DOHH2 (cell line): Measurements from ENCODE around the gene C8G.

Experiments used
- EZH2phosphoT487 ChIP-seq: fragments of 200-600 bp; sonication (generic); IDR thresholded peaks from 2 replicates; pipeline ENCODE4 v1.6.1; 2017; ENCODE audit warnings: borderline replicate concordance, mild to moderate bottlenecking, antibody characterized with exemption, low read length, moderate library complexity, mixed read lengths
- TF ChIP-seq, protein P1 (sequence below): fragments of 200-600 bp; sonication (generic); IDR thresholded peaks from one replicate; pipeline ENCODE4 v1.5.1; 2014; ENCODE audit warnings: antibody characterized with exemption, mild to moderate bottlenecking, low read depth, low read length; ENCODE audit not compliant: poor library complexity, severe bottlenecking

- TF ChIP-seq, protein P1, sequence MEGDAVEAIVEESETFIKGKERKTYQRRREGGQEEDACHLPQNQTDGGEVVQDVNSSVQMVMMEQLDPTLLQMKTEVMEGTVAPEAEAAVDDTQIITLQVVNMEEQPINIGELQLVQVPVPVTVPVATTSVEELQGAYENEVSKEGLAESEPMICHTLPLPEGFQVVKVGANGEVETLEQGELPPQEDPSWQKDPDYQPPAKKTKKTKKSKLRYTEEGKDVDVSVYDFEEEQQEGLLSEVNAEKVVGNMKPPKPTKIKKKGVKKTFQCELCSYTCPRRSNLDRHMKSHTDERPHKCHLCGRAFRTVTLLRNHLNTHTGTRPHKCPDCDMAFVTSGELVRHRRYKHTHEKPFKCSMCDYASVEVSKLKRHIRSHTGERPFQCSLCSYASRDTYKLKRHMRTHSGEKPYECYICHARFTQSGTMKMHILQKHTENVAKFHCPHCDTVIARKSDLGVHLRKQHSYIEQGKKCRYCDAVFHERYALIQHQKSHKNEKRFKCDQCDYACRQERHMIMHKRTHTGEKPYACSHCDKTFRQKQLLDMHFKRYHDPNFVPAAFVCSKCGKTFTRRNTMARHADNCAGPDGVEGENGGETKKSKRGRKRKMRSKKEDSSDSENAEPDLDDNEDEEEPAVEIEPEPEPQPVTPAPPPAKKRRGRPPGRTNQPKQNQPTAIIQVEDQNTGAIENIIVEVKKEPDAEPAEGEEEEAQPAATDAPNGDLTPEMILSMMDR = no peak
- TF ChIP-seq EZH2phosphoT487 = no peak
These were observed 1.4 kb downstream of the C8G start for GRCh38 chr9:136946228-136947027.
